GM23338 (cell line): ENCODE measurements around the gene TPST1. TPM values are rescaled to one million over a fixed set of nuclear protein-coding genes. Genes with fewer than 3 reads are reported as not detected.

Experiments
- ATAC-seq: fragments of 200-7000 bp; cut with Tn5 transposase; 3 replicates; pipeline ENCODE4 v1.9.1; 2020
- DNase-seq: peaks from one replicate; pipeline ENCODE4 v3.0.0-alpha.2; 2015; ENCODE audit warnings: low spot score
- H2AFZ ChIP-seq: fragments of 200-600 bp; sonication (generic); 2 replicates; pipeline ENCODE4 v1.8.0; 2016; ENCODE audit warnings: antibody characterized with exemption, mild to moderate bottlenecking, moderate library complexity
- H3F3A ChIP-seq: fragments of 200-600 bp; sonication (generic); replicated peaks from 2 replicates; pipeline ENCODE4 v1.8.0; 2017; ENCODE audit warnings: antibody characterized with exemption, mixed run types, low read depth
- H3K27ac ChIP-seq: fragments of 200-600 bp; sonication (generic); 2 replicates; pipeline ENCODE4 v1.6.1; 2016; ENCODE audit warnings: low read depth
- H3K27me3 ChIP-seq: fragments of 200-600 bp; sonication (generic); 2 replicates; pipeline ENCODE4 v1.8.0; 2016; ENCODE audit warnings: mild to moderate bottlenecking, mixed run types, moderate library complexity; ENCODE audit not compliant: insufficient read depth
- H3K36me3 ChIP-seq: fragments of 200-600 bp; sonication (generic); 2 replicates; pipeline ENCODE4 v1.8.0; 2016; ENCODE audit warnings: mild to moderate bottlenecking; ENCODE audit not compliant: insufficient read depth
- H3K4me1 ChIP-seq: fragments of 200-600 bp; sonication (generic); 2 replicates; pipeline ENCODE4 v1.8.0; 2016; ENCODE audit warnings: mild to moderate bottlenecking, moderate library complexity; ENCODE audit not compliant: insufficient read depth
- H3K4me2 ChIP-seq: fragments of 200-600 bp; sonication (generic); 2 replicates; pipeline ENCODE4 v1.7.1; 2017; ENCODE audit warnings: mixed run types
- H3K4me3 ChIP-seq: fragments of 200-600 bp; sonication (generic); 2 replicates; pipeline ENCODE4 v1.6.1; 2016; ENCODE audit warnings: mixed run types
- H3K79me2 ChIP-seq: fragments of 200-600 bp; sonication (generic); replicated peaks from 2 replicates; pipeline ENCODE4 v1.8.0; 2017; ENCODE audit warnings: mild to moderate bottlenecking; ENCODE audit not compliant: insufficient read depth
- H3K9me2 ChIP-seq: fragments of 200-600 bp; sonication (generic); 2 replicates; pipeline ENCODE4 v1.8.0; 2017; ENCODE audit not compliant: insufficient read depth
- H4K20me1 ChIP-seq: fragments of 200-600 bp; sonication (generic); replicated peaks from 2 replicates; pipeline ENCODE4 v1.8.0; 2017; ENCODE audit warnings: mild to moderate bottlenecking; ENCODE audit not compliant: insufficient read depth
- H3K27ac Mint-ChIP-seq: 2 replicates; pipeline ENCODE4 v1.8.0; 2020; ENCODE audit warnings: inconsistent platforms, mild to moderate bottlenecking, moderate library complexity, mixed read lengths
- H3K27me3 Mint-ChIP-seq: 3 replicates; pipeline ENCODE4 v1.8.0; 2022; ENCODE audit warnings: low read depth, mild to moderate bottlenecking, moderate library complexity, mixed read lengths, inconsistent platforms; ENCODE audit not compliant: insufficient read depth, poor library complexity
- H3K36me3 Mint-ChIP-seq: 3 replicates; pipeline ENCODE4 v1.8.0; 2021; ENCODE audit warnings: low read depth, mild to moderate bottlenecking, inconsistent platforms, moderate library complexity, mixed read lengths
- H3K4me1 Mint-ChIP-seq: 3 replicates; pipeline ENCODE4 v1.8.0; 2020; ENCODE audit warnings: mild to moderate bottlenecking, inconsistent platforms, mixed read lengths
- H3K4me3 Mint-ChIP-seq: 3 replicates; pipeline ENCODE4 v1.8.0; 2021; ENCODE audit warnings: moderate library complexity, mild to moderate bottlenecking, inconsistent platforms, mixed read lengths
- H3K9me3 Mint-ChIP-seq: 3 replicates; pipeline ENCODE4 v1.8.0; 2020; ENCODE audit warnings: moderate library complexity, mild to moderate bottlenecking, inconsistent platforms, mixed read lengths
- CREB1 ChIP-seq: fragments of 250-450 bp; sonication (Bioruptor Pico); IDR thresholded peaks from 2 replicates; pipeline ENCODE4 v1.5.0; 2020; ENCODE audit warnings: low read depth, mild to moderate bottlenecking, moderate library complexity
- CTCF ChIP-seq, 2 experiments: fragments of 200-600 bp in 1 of 2; sonication (generic) in 1 of 2; conservative IDR thresholded peaks; 2 replicates each; pipeline versions ENCODE4 v1.5.1 to v1.6.1; 2016 to 2017; ENCODE audit warnings: antibody characterized with exemption in 2 of 2, low read depth in 2 of 2, mild to moderate bottlenecking in 2 of 2, moderate library complexity in 1 of 2
- ETS1 ChIP-seq: IDR thresholded peaks from 2 replicates; pipeline ENCODE4 v1.6.1; 2016; ENCODE audit warnings: antibody characterized with exemption
- EZH2 ChIP-seq: fragments of 200-600 bp; sonication (generic); IDR thresholded peaks from one replicate; pipeline ENCODE4 v1.8.0; 2017; ENCODE audit warnings: antibody characterized with exemption, mild to moderate bottlenecking, low read depth; ENCODE audit not compliant: unreplicated experiment
- NANOG ChIP-seq: IDR thresholded peaks from 2 replicates; pipeline ENCODE4 v1.6.1; 2016; ENCODE audit warnings: antibody characterized with exemption, borderline replicate concordance
- ZNF114 ChIP-seq: fragments of 250-450 bp; sonication (Bioruptor Pico); IDR thresholded peaks from 2 replicates; pipeline ENCODE4 v1.5.0; 2020; ENCODE audit warnings: mild to moderate bottlenecking, moderate library complexity
- ZNF331 ChIP-seq: fragments of 250-450 bp; sonication (Bioruptor Pico); IDR thresholded peaks from 2 replicates; pipeline ENCODE4 v1.5.0; 2020; ENCODE audit warnings: low read depth, mild to moderate bottlenecking, moderate library complexity
- ZNF462 ChIP-seq: fragments of 250-450 bp; sonication (Bioruptor Pico); IDR thresholded peaks from 2 replicates; pipeline ENCODE4 v1.5.0; 2020; ENCODE audit warnings: mild to moderate bottlenecking, moderate library complexity
- polyA plus RNA-seq: library from polyadenylated mRNA; unstranded; fragments of >200 nt; fragmentation: Nextera tagmentation; extraction: Ambion mirVana; gene quantifications from 2 replicates; pipeline ENCODE4 v1.2.1, GENCODE V29; 2016
- total RNA-seq: library from RNA; depleted of rRNA; stranded (reverse); fragments of >200 nt; shearing (Covaris generic); gene quantifications from 2 replicates; pipeline ENCODE4 v1.2.3, GENCODE V29; 2014
- TF ChIP-seq, protein P1 (sequence below): IDR thresholded peaks from one replicate; pipeline ENCODE4 v1.6.1; 2018; ENCODE audit warnings: antibody characterized with exemption; ENCODE audit not compliant: unreplicated experiment

Gene TPST1
- total and polyA plus RNA-seq, 2 experiments from 2014 or later, result 10.7 to 19.2 TPM

GRCh38 chr7:66344166-66344565 lies 139.0 kb downstream of the TPST1 start:
- no peaks in the 10 kb centered on the region for H3K36me3 ChIP-seq
- H3K4me1 ChIP-seq, result no peaks in the 10 kb centered on the region
- no peak overlapping the region for H3K27ac ChIP-seq
- Mint-ChIP-seq H3K27me3 (no peaks in the 10 kb centered on the region), H3K4me1 (peaks cover 4% of the 10 kb centered on the region; the same call in 1 of the 3 replicates), H3K36me3 (peaks cover 5% of the 10 kb centered on the region; the same call in 2 of the 3 replicates), H3K4me3 (no peak overlapping the region), H3K27ac (no peak overlapping the region), H3K9me3 (peaks cover 14% of the 10 kb centered on the region)
- ATAC-seq (no peak), DNase-seq (no peak)
- H3K4me3 ChIP-seq, result no peak overlapping the region
- 0 out of 2 replicates have a peak, but pooled peaks cover 5% of the 10 kb centered on the region for H3K9me2 ChIP-seq
- TF ChIP-seq NANOG (no peak), CTCF (conservative IDR thresholded peaks at IDR 0.05; ENCODE audit: low read depth in 2 of 2) (no peak), ZNF114 (CRISPR knock-in tag) (no peak), ETS1 (no peak), ZNF331 (no peak), CREB1 (no peak), EZH2 (no peak)
- H3K27me3 ChIP-seq, result no peaks in the 10 kb centered on the region
- no peak overlapping the region for H3K4me2 ChIP-seq
- no peaks in the 10 kb centered on the region; the same call in 1 of the 2 replicates for H4K20me1 ChIP-seq
- no peaks in the 10 kb centered on the region for H3F3A ChIP-seq
- H2AFZ ChIP-seq, result no peak overlapping the region
- H3K79me2 ChIP-seq, result no peaks in the 10 kb centered on the region

DNA sequence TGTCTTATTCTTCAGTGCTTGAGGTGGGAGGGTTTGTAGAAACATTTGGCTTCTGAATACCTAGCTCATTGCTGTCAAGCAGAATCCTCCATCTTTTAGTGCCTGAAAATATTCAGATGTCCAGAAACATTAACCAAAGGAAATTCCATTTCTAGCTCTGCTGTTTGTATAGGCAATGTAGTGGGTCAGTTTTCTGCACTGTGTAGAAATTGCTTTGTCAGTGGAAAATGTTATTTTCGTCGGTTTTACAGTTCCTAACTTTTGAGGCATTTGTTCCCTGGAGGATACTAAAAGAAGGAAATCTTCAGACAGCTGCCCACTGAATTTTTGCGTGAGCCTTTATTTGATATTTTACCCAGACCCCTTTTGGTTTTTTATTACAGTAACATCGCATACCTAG lies 143.4 kb downstream of the TPST1 start:
- Histone ChIP-seq H2AFZ (no peak overlapping the region), H3K27me3 (no peaks in the 10 kb centered on the region), H3F3A (no peaks in the 10 kb centered on the region), H3K4me3 (no peak overlapping the region), H3K9me2 (no peaks in the 10 kb centered on the region), H3K36me3 (no peaks in the 10 kb centered on the region), H3K79me2 (no peaks in the 10 kb centered on the region), H3K4me2 (no peak overlapping the region), H4K20me1 (no peaks in the 10 kb centered on the region; the same call in 1 of the 2 replicates), H3K4me1 (peaks cover 5% of the 10 kb centered on the region; the same call in 1 of the 2 replicates), H3K27ac (no peak overlapping the region; the same call in 1 of the 2 replicates)
- Mint-ChIP-seq H3K27me3 (peaks cover 2% of the 10 kb centered on the region), H3K4me1 (peaks cover 15% of the 10 kb centered on the region; the same call in 2 of the 3 replicates), H3K36me3 (no peaks in the 10 kb centered on the region), H3K4me3 (no peak overlapping the region), H3K9me3 (no peaks in the 10 kb centered on the region), H3K27ac (no peak overlapping the region)
- ATAC-seq (no peak), DNase-seq (no peak)
- TF ChIP-seq, protein P1, sequence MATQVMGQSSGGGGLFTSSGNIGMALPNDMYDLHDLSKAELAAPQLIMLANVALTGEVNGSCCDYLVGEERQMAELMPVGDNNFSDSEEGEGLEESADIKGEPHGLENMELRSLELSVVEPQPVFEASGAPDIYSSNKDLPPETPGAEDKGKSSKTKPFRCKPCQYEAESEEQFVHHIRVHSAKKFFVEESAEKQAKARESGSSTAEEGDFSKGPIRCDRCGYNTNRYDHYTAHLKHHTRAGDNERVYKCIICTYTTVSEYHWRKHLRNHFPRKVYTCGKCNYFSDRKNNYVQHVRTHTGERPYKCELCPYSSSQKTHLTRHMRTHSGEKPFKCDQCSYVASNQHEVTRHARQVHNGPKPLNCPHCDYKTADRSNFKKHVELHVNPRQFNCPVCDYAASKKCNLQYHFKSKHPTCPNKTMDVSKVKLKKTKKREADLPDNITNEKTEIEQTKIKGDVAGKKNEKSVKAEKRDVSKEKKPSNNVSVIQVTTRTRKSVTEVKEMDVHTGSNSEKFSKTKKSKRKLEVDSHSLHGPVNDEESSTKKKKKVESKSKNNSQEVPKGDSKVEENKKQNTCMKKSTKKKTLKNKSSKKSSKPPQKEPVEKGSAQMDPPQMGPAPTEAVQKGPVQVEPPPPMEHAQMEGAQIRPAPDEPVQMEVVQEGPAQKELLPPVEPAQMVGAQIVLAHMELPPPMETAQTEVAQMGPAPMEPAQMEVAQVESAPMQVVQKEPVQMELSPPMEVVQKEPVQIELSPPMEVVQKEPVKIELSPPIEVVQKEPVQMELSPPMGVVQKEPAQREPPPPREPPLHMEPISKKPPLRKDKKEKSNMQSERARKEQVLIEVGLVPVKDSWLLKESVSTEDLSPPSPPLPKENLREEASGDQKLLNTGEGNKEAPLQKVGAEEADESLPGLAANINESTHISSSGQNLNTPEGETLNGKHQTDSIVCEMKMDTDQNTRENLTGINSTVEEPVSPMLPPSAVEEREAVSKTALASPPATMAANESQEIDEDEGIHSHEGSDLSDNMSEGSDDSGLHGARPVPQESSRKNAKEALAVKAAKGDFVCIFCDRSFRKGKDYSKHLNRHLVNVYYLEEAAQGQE, result no peak
- TF ChIP-seq ZNF462 (CRISPR knock-in tag), result no peak
